WTC11 (cell line): ENCODE data around the gene POU6F1. TPM values are rescaled to one million over a fixed set of nuclear protein-coding genes. Genes with fewer than 3 reads are reported as not detected.

ENCODE experiments used
- ATAC-seq: fragments of 200-7000 bp; cut with Tn5 transposase; 2 replicates; pipeline ENCODE4 v1.10.0; 2021; ENCODE audit warnings: mild to moderate bottlenecking, moderate library complexity
- CTCF ChIA-PET: fragments of 300-600 bp; sonication (Branson Sonifier 250); formaldehyde crosslinking; loops from one replicate; lab custom pipeline; 2021; ENCODE audit warnings: antibody characterized with exemption; lab: Charles Lee
- POLR2A ChIA-PET: fragments of 350-600 bp; sonication (Branson Sonifier 250); formaldehyde crosslinking; loops from one replicate; lab custom pipeline; 2021; ENCODE audit warnings: antibody characterized with exemption; lab: Charles Lee
- DNase-seq: peaks from one replicate; pipeline ENCODE4 v3.0.0; 2021; ENCODE audit warnings: low spot score
- H3K27ac Mint-ChIP-seq: 2 replicates; pipeline ENCODE4 v1.8.0; 2021; ENCODE audit warnings: mixed read lengths
- H3K27me3 Mint-ChIP-seq: 2 replicates; pipeline ENCODE4 v1.8.0; 2021; ENCODE audit warnings: low read depth, mild to moderate bottlenecking, moderate library complexity, mixed read lengths
- H3K36me3 Mint-ChIP-seq: 2 replicates; pipeline ENCODE4 v1.8.0; 2021; ENCODE audit warnings: mixed read lengths
- H3K4me1 Mint-ChIP-seq: 2 replicates; pipeline ENCODE4 v1.8.0; 2022; ENCODE audit warnings: mixed read lengths
- H3K4me3 Mint-ChIP-seq: 2 replicates; pipeline ENCODE4 v1.8.0; 2021; ENCODE audit warnings: mild to moderate bottlenecking, moderate library complexity, mixed read lengths
- H3K9me3 Mint-ChIP-seq: 2 replicates; pipeline ENCODE4 v1.8.0; 2021; ENCODE audit warnings: mixed read lengths
- AR ChIP-seq: fragments of 250-450 bp; sonication (Bioruptor Pico); IDR thresholded peaks from 2 replicates; pipeline ENCODE4 v1.9.0; 2021; ENCODE audit warnings: mild to moderate bottlenecking
- ATF2 ChIP-seq: sonication (generic); formaldehyde crosslinking; IDR thresholded peaks from 2 replicates; pipeline ENCODE4 v1.8.1; 2022; ENCODE audit warnings: low read depth, missing genetic modification reagents, borderline replicate concordance
- CTCF ChIP-seq: fragments of 200-600 bp; IDR thresholded peaks from 2 replicates; pipeline ENCODE4 v1.8.0; 2022; ENCODE audit warnings: antibody characterized with exemption
- ELF4 ChIP-seq: sonication (generic); formaldehyde crosslinking; IDR thresholded peaks from 2 replicates; pipeline ENCODE4 v1.8.1; 2022; ENCODE audit warnings: low read depth, mild to moderate bottlenecking, moderate library complexity, missing genetic modification reagents
- ERG ChIP-seq: fragments of 250-450 bp; sonication (Bioruptor Pico); IDR thresholded peaks from 2 replicates; pipeline ENCODE4 v1.8.0; 2021; ENCODE audit warnings: mild to moderate bottlenecking
- NFYB ChIP-seq: sonication (generic); formaldehyde crosslinking; conservative IDR thresholded peaks from 2 replicates; pipeline ENCODE4 v1.8.0; 2022; ENCODE audit warnings: low read depth, missing genetic modification reagents
- PRDM15 ChIP-seq: sonication (generic); formaldehyde crosslinking; IDR thresholded peaks from 2 replicates; pipeline ENCODE4 v1.8.0; 2022; ENCODE audit warnings: missing genetic modification reagents
- TEAD1 ChIP-seq: sonication (generic); formaldehyde crosslinking; IDR thresholded peaks from 2 replicates; pipeline ENCODE4 v1.8.0; 2022; ENCODE audit warnings: mild to moderate bottlenecking, missing genetic modification reagents
- TP53 ChIP-seq: sonication (generic); formaldehyde crosslinking; IDR thresholded peaks from 2 replicates; pipeline ENCODE4 v1.8.1; 2023; ENCODE audit warnings: mild to moderate bottlenecking, missing genetic modification reagents
- ZNF281 ChIP-seq: sonication (generic); formaldehyde crosslinking; IDR thresholded peaks from 2 replicates; pipeline ENCODE4 v1.8.0; 2023; ENCODE audit warnings: mild to moderate bottlenecking, missing genetic modification reagents
- ZNF396 ChIP-seq: fragments of 250-450 bp; sonication (Bioruptor Pico); IDR thresholded peaks from 2 replicates; pipeline ENCODE4 v1.8.0; 2021; ENCODE audit warnings: mild to moderate bottlenecking, moderate library complexity, borderline replicate concordance
- ZNF671 ChIP-seq: fragments of 250-450 bp; sonication (Bioruptor Pico); IDR thresholded peaks from 2 replicates; pipeline ENCODE4 v1.8.0; 2021; ENCODE audit warnings: mild to moderate bottlenecking
- total RNA-seq: library from RNA; stranded (reverse); gene quantifications from 3 replicates; pipeline ENCODE4 v1.2.3, GENCODE V29; 2021

Gene POU6F1
- total RNA-seq, 1 experiment from 2014 or later, result 10.2 TPM

GRCh38 chr12:51238510-51239334 is 20.9 kb upstream of the POU6F1 start, which contains the start of gene DAZAP2 (continued):
- TF ChIP-seq CTCF (no peak), ATF2 (CRISPR knock-in tag) (no peak), TP53 (no peak), ZNF281 (peak; percentile 70; the same call in 1 of the 2 replicates), TEAD1 (CRISPR knock-in tag) (peak; percentile 56; the same call in 1 of the 2 replicates), ZNF396 (no peak), ERG (CRISPR knock-in tag) (no peak), AR (CRISPR knock-in tag) (no peak)

- Mint-ChIP-seq H3K4me1 (peaks cover 10% of the 10 kb centered on the region), H3K4me3 (peak overlapping the region; percentile 95), H3K36me3 (peaks cover 27% of the 10 kb centered on the region), H3K27ac (peak overlapping the region; percentile 99), H3K9me3 (no peaks in the 10 kb centered on the region), H3K27me3 (no peaks in the 10 kb centered on the region)
- ChIA-PET CTCF (interaction anchor here (0.6 to 1.7 kb wide), 7 partner anchors 10 to 103 kb away, joined by 3 to 23 read pairs (median 6); partner anchors contain the start of gene POU6F1), POLR2A (interaction anchor here (0.5 to 1.8 kb wide), 9 partner anchors 8 to 161 kb away, joined by 3 to 19 read pairs (median 5); partner anchors contain the start of genes CSRNP2, GALNT6 and POU6F1)
- TF ChIP-seq ELF4 (CRISPR knock-in tag), result no peak
- TF ChIP-seq ZNF671 (CRISPR knock-in tag), result no peak
- TF ChIP-seq PRDM15 (CRISPR knock-in tag), result no peak
- no peak for TF ChIP-seq ZNF281
- no peak for TF ChIP-seq NFYB (CRISPR knock-in tag)
- ATAC-seq (no peak), DNase-seq (no peak)
These were observed 20.2 kb upstream of the POU6F1 start for GRCh38 chr12:51238037-51238509.
